Naive thymus-derived CD4-positive, alpha-beta T cell (primary cell): ENCODE data around the gene ZPR1. TPM values are rescaled to one million over a fixed set of nuclear protein-coding genes. Genes with fewer than 3 reads are reported as not detected.
"Not testable (repeated sequence)": the region's sequence is repeated elsewhere in the genome, so short reads cannot be mapped to it uniquely, and the experiment has no call there.

Experiments
- ATAC-seq: fragments of 150-1000 bp; cut with Tn5 transposase; 2 replicates; pipeline ENCODE4 v1.10.0; 2021; ENCODE audit warnings: mild to moderate bottlenecking, moderate library complexity
- CTCF ChIA-PET: fragments of 350-600 bp; sonication (Branson Sonifier 250); formaldehyde crosslinking; loops from one replicate; lab custom pipeline; 2021; ENCODE audit warnings: antibody characterized with exemption; lab: Charles Lee
- POLR2A ChIA-PET: fragments of 350-600 bp; sonication (Branson Sonifier 250); formaldehyde crosslinking; loops from one replicate; lab custom pipeline; 2021; ENCODE audit warnings: antibody characterized with exemption, inconsistent platforms; lab: Charles Lee
- DNase-seq, 9 donors: peaks; one replicate each; pipeline versions ENCODE4 v3.0.0 to v3.0.0-alpha.2; 2020 to 2022; ENCODE audit warnings: mixed read lengths in 1 of 9
- H3K27ac ChIP-seq: one replicate; pipeline ENCODE4 v1.7.0; 2013; ENCODE audit warnings: mild to moderate bottlenecking, low read depth, low read length, moderate library complexity
- H3K27me3 ChIP-seq, 2 donors: one replicate each; pipeline ENCODE4 v1.7.0; 2013; ENCODE audit warnings: low read length in 2 of 2, mild to moderate bottlenecking in 2 of 2, moderate library complexity in 2 of 2; ENCODE audit not compliant: control insufficient read depth in 2 of 2, insufficient read depth in 2 of 2
- H3K36me3 ChIP-seq, 3 experiments: 1 replicate in 2 of 3; 2 replicates in 1 of 3; pipeline ENCODE4 v1.7.0; 2013; ENCODE audit warnings: low read length in 3 of 3, mild to moderate bottlenecking in 3 of 3, moderate library complexity in 1 of 3; ENCODE audit not compliant: insufficient read depth in 3 of 3, control insufficient read depth in 2 of 3
- H3K4me1 ChIP-seq, 2 donors: one replicate each; pipeline ENCODE4 v1.7.0; 2013; ENCODE audit warnings: low read length in 2 of 2, mild to moderate bottlenecking in 2 of 2, moderate library complexity in 1 of 2; ENCODE audit not compliant: control insufficient read depth in 2 of 2, insufficient read depth in 2 of 2
- H3K4me3 ChIP-seq: 2 replicates; pipeline ENCODE4 v1.7.0; 2013; ENCODE audit warnings: mild to moderate bottlenecking, low read length
- H3K9me3 ChIP-seq, 3 experiments: 1 replicate in 2 of 3; 2 replicates in 1 of 3; pipeline ENCODE4 v1.7.0; 2013; ENCODE audit warnings: low read length in 3 of 3; ENCODE audit not compliant: control insufficient read depth in 2 of 3
- H3K27ac Mint-ChIP-seq, 9 donors: one replicate each; pipeline ENCODE4 v1.8.0; 2020 to 2022; ENCODE audit warnings: mixed read lengths in 9 of 9, mild to moderate bottlenecking in 8 of 9, moderate library complexity in 5 of 9, inconsistent platforms in 2 of 9
- H3K27me3 Mint-ChIP-seq, 5 donors: one replicate each; pipeline ENCODE4 v1.8.0; 2021 to 2022; ENCODE audit warnings: mixed read lengths in 5 of 5, mild to moderate bottlenecking in 1 of 5
- H3K36me3 Mint-ChIP-seq, 5 donors: one replicate each; pipeline ENCODE4 v1.8.0; 2020 to 2022; ENCODE audit warnings: mixed read lengths in 5 of 5, mild to moderate bottlenecking in 3 of 5, inconsistent platforms in 1 of 5
- H3K4me1 Mint-ChIP-seq, 7 donors: one replicate each; pipeline ENCODE4 v1.8.0; 2020 to 2022; ENCODE audit warnings: mixed read lengths in 7 of 7, mild to moderate bottlenecking in 3 of 7, inconsistent platforms in 1 of 7
- H3K4me3 Mint-ChIP-seq, 10 donors: one replicate each; pipeline ENCODE4 v1.8.0; 2020 to 2022; ENCODE audit warnings: mild to moderate bottlenecking in 10 of 10, mixed read lengths in 10 of 10, moderate library complexity in 6 of 10, inconsistent platforms in 2 of 10
- H3K9me3 Mint-ChIP-seq, 11 donors: one replicate each; pipeline ENCODE4 v1.8.0; 2020 to 2022; ENCODE audit warnings: mixed read lengths in 11 of 11, mild to moderate bottlenecking in 4 of 11, inconsistent platforms in 1 of 11, moderate library complexity in 1 of 11
- intact Hi-C, 2 donors: fragments of 100-400 bp; cut with micrococcal nuclease; formaldehyde crosslinking; loops; one replicate each; pipeline ENCODE4 v1.15.1; 2023
- polyA plus RNA-seq, 2 donors: library from polyadenylated mRNA; unstranded; fragments of 300-500 nt; fragmentation: Illumina TruSeq; gene quantifications; one replicate each; pipeline ENCODE4 v1.2.3, GENCODE V29; 2021
- total RNA-seq, 6 experiments: library from RNA in 5 of 6; stranded (reverse) in 5 of 6; gene quantifications; 1 replicate in 5 of 6; 2 replicates in 1 of 6; pipeline ENCODE4 v1.2.3 and lab custom pipeline; 2021 to 2026

The ZPR1 gene
- total and polyA plus RNA-seq, 7 experiments from 2014 or later: 30.9 to 117 (median 65.9) TPM

DNA sequence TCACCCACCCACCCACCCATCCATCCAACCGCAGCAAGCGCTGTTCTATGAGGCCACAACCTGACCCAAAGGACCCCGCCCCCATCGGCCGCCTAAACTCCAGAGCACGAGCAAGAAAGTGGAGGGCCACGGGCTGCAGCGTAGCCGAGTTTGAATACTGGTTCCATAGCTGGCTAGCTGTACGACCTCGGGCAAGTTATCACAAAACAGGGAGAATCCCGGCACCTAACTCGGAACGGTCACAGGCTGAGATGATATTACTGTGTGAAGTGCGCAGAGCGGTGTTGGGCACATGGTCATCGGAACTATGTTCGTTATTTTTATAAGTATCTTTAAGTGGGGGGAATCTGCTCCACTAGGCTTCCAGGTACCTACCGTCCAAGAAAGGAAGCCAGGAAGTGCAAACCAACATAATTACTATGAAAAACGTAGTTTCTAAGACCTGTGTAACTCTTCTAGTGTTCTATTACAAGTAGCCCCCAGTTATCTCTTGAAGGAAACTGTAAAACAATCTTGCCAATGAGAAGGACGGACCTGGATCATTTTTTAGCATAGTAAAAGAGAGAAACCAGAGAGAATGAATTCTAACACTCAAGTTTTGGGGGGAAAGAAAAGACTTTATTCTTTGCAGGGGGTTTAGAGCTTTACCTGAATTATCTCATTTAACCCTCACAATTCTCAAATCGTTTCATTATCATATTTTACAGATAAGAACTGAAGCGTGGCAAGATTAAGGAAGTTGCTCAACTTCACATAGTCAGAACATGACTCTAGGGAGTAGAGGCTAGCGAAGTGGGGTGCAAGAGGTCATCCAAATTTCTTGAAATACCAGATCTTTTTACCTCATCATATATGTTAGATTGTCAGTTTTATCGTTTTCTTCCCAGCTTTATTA lies 14.4 kb downstream of the ZPR1 start:
- Histone ChIP-seq H3K36me3 (peaks cover 4 to 23% (median 11%) of the 10 kb centered on the region in 3 experiments), H3K4me3 (peak overlapping the region; percentile 80), H3K27ac (peak overlapping the region; percentile 93), H3K4me1 (peaks cover 19 to 20% of the 10 kb centered on the region in 2 donors), H3K9me3 (no peaks in the 10 kb centered on the region), H3K27me3 (no peaks in the 10 kb centered on the region)
- H3K36me3 Mint-ChIP-seq: peaks cover 10 to 25% (median 19%) of the 10 kb centered on the region in 5 donors
- H3K4me1 Mint-ChIP-seq: peaks cover 25 to 53% (median 44%) of the 10 kb centered on the region in 7 donors
- H3K27ac Mint-ChIP-seq: peak overlapping the region; percentile 92 to 99 (median 97)
- ChIA-PET CTCF (interaction anchor here (0.6 to 1.9 kb wide), 3 partner anchors 11 to 62 kb away, joined by 3 to 9 read pairs (median 3); no protein-coding TSS in a partner anchor), POLR2A (interaction anchor here (0.5 to 5.2 kb wide), 13 partner anchors 9 to 491 kb away, joined by 3 to 49 read pairs (median 6); partner anchors contain the start of genes APOA5, PCSK7, SIK3 and ZPR1)
- no peak for DNase-seq
- no peaks in the 10 kb centered on the region for H3K27me3 Mint-ChIP-seq
- ATAC-seq: no peak
- intact Hi-C loops: loop anchor here (1.0 to 5.0 kb wide), 13 partner anchors 15 to 554 kb away; partner anchors contain the start of genes CEP164 (in 2 of the 2), PCSK7 (in 2 of the 2), RNF214 (in 2 of the 2) and SIDT2 (in 2 of the 2)
- H3K4me3 Mint-ChIP-seq: peak overlapping the region; percentile 86 to 99 (median 96)
- peaks cover 0 to 4% (median 0%) of the 10 kb centered on the region in 11 donors for H3K9me3 Mint-ChIP-seq

DNA sequence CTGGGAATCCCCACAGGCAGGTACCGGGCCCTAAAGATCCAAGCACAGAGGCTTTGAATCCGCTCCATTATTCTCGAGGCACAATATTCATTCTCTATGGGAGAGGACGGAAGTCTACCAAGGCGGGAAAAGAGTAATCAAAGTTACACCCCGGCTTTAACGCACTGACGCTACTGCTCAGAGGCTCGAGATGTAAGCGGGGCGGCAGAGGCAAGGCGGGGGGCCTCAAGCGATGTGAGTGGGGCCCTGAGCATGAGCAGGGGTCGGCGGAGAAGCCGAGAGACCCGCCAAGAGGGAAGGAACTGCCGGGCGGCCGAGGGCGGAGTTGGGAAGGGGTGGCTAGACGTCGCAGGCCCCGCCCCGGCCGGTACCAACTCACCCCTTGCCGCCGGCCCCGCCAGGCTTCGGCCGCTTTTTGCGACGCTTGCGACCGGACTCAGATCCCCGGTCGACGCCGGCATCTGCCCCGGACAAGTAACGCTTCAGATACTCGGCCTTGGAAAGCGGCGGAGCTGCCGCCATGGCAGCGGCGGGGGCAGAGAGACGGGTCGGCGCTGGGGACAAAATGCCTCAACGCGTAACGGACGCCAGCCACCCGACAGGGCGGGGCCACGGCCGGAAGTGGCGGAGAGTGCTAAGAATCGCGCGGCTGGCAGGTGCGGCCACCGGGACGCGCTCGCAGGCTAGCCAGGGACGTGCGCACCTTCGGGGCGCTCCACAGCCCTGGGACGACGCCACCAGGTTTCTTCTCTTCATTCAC lies 15.2 kb downstream of the ZPR1 start, which contains the start of gene BUD13:
Gene BUD13 (minus strand): TSS at position 545 of the 760 bp plus-strand sequence. CDS start 23 bp downstream, at position 522.
- Mint-ChIP-seq H3K27me3 (no peaks in the 10 kb centered on the region), H3K4me3 (peak within 1 kb of the TSS; percentile 86 to 99 (median 96)), H3K9me3 (peaks cover 0 to 4% (median 0%) of the 10 kb centered on the region in 11 donors), H3K4me1 (peaks cover 25 to 53% (median 44%) of the 10 kb centered on the region in 7 donors), H3K27ac (peak within 1 kb of the TSS; percentile 92 to 99 (median 97)), H3K36me3 (peaks cover 3 to 18% (median 13%) of the 10 kb centered on the region in 5 donors)
- DNase-seq (peak; percentile 89 to 98 (median 93)), ATAC-seq (peak; percentile 97)
- POLR2A ChIA-PET: interaction anchor here (0.5 to 5.2 kb wide), 8 partner anchors 8 to 492 kb away, joined by 3 to 49 read pairs (median 8); partner anchors contain the start of genes APOA5, PCSK7, SIDT2 and SIK3
- Histone ChIP-seq H3K27ac (peak within 1 kb of the TSS; percentile 93), H3K4me3 (peak within 1 kb of the TSS; percentile 94), H3K4me1 (peaks cover 19 to 20% of the 10 kb centered on the region in 2 donors), H3K36me3 (peaks cover 0 to 15% (median 5%) of the 10 kb centered on the region in 3 experiments), H3K9me3 (no peaks in the 10 kb centered on the region), H3K27me3 (no peaks in the 10 kb centered on the region)
- CTCF ChIA-PET: interaction anchor here (1.4 to 1.9 kb wide), 2 partner anchors 14 to 63 kb away, joined by 3 to 9 read pairs; no protein-coding TSS in a partner anchor
- intact Hi-C loops: loop anchor here (1.0 to 5.0 kb wide), 13 partner anchors 16 to 555 kb away; partner anchors contain the start of genes CEP164 (in 2 of the 2), PCSK7 (in 2 of the 2), RNF214 (in 2 of the 2) and SIDT2 (in 2 of the 2)

DNA sequence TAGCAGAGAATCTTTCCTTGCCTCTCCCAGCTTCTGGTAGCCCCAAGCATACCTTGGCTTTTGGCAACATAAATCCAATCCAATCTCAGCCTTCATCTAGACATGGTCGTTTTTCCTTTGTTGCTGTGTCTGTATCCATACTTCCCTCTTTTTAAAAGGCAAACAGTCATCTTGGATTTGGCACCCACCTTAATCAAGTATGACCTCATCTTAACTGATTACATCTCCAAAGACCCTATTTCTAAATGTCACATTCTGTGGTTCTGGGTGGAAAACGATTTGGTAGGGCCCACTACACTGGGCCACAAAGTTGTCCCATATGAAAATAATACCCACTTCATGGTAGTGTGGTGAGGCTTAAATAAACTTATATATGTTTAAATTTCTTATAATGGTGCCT lies 15.9 kb downstream of the ZPR1 start:
- H3K4me1 ChIP-seq: peaks cover 19 to 20% of the 10 kb centered on the region in 2 donors
- H3K27me3 ChIP-seq: no peaks in the 10 kb centered on the region
- Mint-ChIP-seq H3K9me3 (peaks cover 0 to 4% (median 0%) of the 10 kb centered on the region in 11 donors), H3K4me3 (peak overlapping the region; percentile 86 to 99 (median 96)), H3K27me3 (no peaks in the 10 kb centered on the region), H3K36me3 (peaks cover 3 to 16% (median 12%) of the 10 kb centered on the region in 5 donors), H3K27ac (peak overlapping the region in 8 of 9 donors; percentile 92 to 99 (median 96)), H3K4me1 (peaks cover 25 to 52% (median 43%) of the 10 kb centered on the region in 7 donors)
- H3K36me3 ChIP-seq: peaks cover 0 to 12% (median 3%) of the 10 kb centered on the region in 3 experiments
- ATAC-seq (no peak), DNase-seq (no peak)
- CTCF ChIA-PET: interaction anchor here (1.4 kb wide), 1 partner anchor 19 kb away, joined by 12 read pairs; the partner anchor contains the start of gene APOA5
- intact Hi-C loops: loop anchor here (1.0 to 5.0 kb wide), 7 partner anchors 64 to 555 kb away; partner anchors contain the start of genes CEP164 (in 2 of the 2), PCSK7 (in 1 of the 2), RNF214 (in 1 of the 2) and SIDT2 (in 1 of the 2)
- H3K4me3 ChIP-seq: peak overlapping the region; percentile 94
- POLR2A ChIA-PET: interaction anchor here (0.9 to 5.2 kb wide), 6 partner anchors 8 to 407 kb away, joined by 3 to 49 read pairs (median 6); partner anchors contain the start of genes APOA5, SIDT2 and ZPR1
- no peaks in the 10 kb centered on the region for H3K9me3 ChIP-seq
- H3K27ac ChIP-seq: peak overlapping the region; percentile 93

DNA sequence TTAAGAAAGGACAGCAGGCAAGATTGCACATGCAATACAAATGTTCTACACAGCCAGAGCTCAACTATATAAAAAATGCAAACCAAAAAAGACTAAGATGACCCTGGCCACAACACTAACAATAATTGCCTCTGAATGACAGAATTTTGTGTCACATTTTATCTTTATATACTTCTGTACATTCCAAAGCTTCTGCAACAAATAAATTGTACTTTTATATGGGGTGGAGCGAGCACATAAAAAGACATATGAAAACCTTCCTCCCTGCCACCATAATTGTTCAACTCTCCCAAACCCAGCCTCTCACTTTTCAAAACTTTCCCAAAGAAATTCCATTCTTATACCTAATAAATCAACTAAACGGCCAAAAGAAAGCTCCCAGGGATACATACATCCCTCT lies 25.7 kb downstream of the ZPR1 start:
- Mint-ChIP-seq H3K36me3 (peaks cover 10 to 52% (median 32%) of the 10 kb centered on the region in 5 donors), H3K9me3 (no peaks in the 10 kb centered on the region), H3K27me3 (no peaks in the 10 kb centered on the region), H3K4me3 (no peak overlapping the region), H3K27ac (no peak overlapping the region), H3K4me1 (peaks cover 8 to 15% (median 11%) of the 10 kb centered on the region in 7 donors)
- Histone ChIP-seq H3K9me3 (no peaks in the 10 kb centered on the region), H3K27me3 (no peaks in the 10 kb centered on the region), H3K4me3 (no peak overlapping the region), H3K4me1 (no peaks in the 10 kb centered on the region), H3K27ac (no peak overlapping the region), H3K36me3 (peaks cover 19 to 88% (median 35%) of the 10 kb centered on the region in 3 experiments)
- intact Hi-C loops: no loop called here
- DNase-seq: no peak
- ATAC-seq: no peak
- CTCF ChIA-PET: interaction anchor here (1.8 kb wide), 1 partner anchor 19 kb away, joined by 4 read pairs; no protein-coding TSS in a partner anchor
- POLR2A ChIA-PET: no interaction called here

DNA sequence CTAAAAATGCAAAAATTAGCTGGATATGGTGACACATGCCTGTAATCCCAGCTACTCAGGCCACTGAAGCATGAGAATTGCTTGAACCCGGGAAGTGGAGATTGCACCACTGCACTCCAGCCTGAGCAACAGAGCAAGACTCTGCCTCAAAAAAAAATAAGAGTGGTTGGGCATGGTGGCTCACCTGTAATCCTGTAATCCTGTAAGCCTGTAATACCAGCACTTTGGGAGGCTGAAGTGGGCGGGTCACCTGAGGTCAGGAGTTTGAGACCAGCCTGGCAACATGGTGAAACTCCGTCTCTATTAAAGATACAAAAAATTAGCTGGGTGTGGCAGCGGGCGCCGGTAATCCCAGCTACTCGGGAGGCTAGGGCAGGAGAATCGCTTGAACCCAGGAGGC lies 31.8 kb downstream of the ZPR1 start:
- CTCF ChIA-PET, H3K4me1 ChIP-seq, POLR2A ChIA-PET, H3K9me3 ChIP-seq, H3K4me3 ChIP-seq, H3K27me3 ChIP-seq, H3K27ac Mint-ChIP-seq, ATAC-seq, H3K4me1 Mint-ChIP-seq, H3K4me3 Mint-ChIP-seq, H3K27me3 Mint-ChIP-seq, H3K9me3 Mint-ChIP-seq, H3K27ac ChIP-seq, DNase-seq, intact Hi-C loops: not testable (repeated sequence)
- H3K36me3 Mint-ChIP-seq: peaks cover 20 to 50% (median 34%) of the 10 kb centered on the region in 5 donors
- peaks cover 12 to 91% (median 13%) of the 10 kb centered on the region in 3 experiments for H3K36me3 ChIP-seq
